ENCODE results near the gene CPE.
A peak's percentile ranks its signal among the peaks of the same experiment; 100 is the strongest.
"Not testable (repeated sequence)": the region's sequence is repeated elsewhere in the genome, so short reads cannot be mapped to it uniquely, and the experiment has no call there.

Gene CPE

DNA sequence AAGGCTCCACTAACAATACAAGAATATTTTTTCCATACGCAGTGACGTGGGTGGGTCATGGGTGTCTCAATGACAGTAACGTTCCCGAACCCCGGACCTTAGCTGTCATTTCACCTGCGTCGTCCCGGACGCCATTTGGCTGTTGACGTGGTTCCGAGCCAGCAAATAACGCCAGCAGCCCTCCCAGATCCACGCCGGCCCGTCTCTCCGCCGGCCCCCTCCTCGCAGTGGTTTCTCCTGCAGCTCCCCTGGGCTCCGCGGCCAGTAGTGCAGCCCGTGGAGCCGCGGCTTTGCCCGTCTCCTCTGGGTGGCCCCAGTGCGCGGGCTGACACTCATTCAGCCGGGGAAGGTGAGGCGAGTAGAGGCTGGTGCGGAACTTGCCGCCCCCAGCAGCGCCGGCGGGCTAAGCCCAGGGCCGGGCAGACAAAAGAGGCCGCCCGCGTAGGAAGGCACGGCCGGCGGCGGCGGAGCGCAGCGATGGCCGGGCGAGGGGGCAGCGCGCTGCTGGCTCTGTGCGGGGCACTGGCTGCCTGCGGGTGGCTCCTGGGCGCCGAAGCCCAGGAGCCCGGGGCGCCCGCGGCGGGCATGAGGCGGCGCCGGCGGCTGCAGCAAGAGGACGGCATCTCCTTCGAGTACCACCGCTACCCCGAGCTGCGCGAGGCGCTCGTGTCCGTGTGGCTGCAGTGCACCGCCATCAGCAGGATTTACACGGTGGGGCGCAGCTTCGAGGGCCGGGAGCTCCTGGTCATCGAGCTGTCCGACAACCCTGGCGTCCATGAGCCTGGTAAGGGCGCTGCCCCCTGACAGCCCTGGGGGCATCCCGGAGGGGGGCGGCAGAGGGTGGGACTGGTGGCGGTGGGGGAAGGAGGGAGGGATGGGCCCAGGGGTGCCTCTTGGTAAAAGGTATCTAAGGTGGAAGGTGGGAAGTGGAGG, at the start of gene CPE:
Gene CPE, plus strand, starts transcription at position 264 of the 933 bp plus-strand sequence. Its CDS starts 214 bp downstream, at position 478.
- peak; percentile 39 for DNase-seq

- no peak for DNase-seq
Measured at GRCh38 chr4:165330071-165330470, 48.7 kb upstream of the CPE start.

- DNase-seq: no peak
Measured at GRCh38 chr4:165330666-165331065, 48.1 kb upstream of the CPE start.

DNA sequence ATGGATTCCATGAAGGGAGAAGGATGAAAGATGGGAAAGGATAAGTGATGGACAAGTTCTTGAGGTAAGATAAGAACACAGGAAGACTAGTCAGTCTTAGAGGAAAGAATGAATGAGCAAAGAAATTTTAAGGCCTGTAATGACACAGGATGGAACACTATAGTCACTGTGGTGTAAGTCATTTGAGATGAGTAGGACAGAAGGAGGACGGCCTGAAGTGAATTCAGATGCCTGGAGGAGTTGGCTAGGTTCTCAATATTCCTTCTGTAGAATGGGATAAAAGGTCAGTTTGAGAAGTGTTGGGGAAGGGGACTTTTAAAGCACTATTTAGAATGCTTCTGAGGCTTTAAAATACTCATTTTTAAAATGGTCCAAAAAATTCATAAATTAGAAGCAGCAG, 47.4 kb upstream of the CPE start:
- DNase-seq: no peak

- no peak for DNase-seq
Measured at GRCh38 chr4:165331823-165332222, 47.0 kb upstream of the CPE start.

DNA sequence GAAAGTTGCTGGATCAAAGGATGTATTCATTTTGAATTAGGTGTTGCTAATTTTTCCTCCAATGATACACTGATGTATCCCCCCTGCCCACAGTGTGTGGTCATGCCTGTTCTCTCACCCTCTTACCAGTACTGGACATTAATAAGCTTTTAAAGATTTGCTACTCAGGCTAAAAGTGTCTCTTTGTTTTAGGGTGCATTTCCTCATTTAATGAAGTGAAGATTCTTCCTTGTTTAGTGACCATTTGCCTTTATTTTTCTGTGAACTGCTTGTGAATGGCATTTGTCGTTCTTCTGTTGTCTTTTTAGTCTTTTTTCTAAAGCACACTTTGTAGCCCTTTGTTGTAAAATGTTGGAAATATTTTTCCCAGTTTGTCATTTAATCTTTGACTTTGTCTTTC, 46.3 kb upstream of the CPE start:
- DNase-seq: no peak

DNA sequence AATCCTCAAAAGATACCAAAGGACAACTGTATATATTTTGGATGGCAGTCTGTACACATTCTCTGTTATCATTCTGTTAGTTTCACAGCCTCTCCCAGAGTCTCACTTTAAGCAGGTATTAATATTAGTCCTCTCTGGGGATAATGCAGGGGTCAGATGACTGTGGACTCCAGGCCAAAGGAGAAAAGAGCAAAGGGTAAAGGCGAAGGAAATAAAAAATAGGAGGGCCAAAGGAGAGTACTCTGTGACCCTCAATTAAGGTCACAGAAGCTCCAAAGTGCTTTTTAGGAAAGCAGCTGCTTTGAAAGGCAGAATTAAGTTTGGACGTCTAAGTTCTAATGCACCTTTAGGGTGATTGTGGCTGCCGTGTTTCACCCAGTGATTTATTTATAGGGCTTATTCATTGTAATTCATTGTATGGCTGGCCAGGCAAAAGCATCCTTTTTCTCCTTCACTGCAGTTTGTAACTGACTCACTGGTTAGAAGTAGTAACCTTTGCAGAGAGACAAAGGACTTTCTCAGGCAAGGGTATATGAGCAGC, 43.6 kb upstream of the CPE start:
- DNase-seq: no peak

DNA sequence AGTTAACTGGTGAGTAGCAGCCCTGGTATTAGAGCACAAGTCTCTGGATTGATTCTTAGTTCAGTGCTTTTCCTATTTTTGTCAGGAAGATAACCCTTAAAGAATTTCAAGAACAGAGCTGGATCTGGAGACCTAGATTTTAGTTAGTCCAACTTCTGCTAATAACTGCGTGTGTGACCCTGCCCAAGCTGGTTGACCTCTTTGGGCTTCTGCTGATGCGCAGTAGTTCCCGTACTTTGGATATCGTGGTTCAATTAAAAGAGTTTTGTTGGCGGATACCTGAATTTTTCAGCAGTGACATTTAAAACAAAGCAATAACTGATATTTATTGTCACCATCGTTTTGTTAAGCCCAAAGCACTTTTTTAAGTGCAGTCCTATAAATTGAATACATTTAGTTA, 42.1 kb upstream of the CPE start:
- DNase-seq: no peak

- DNase-seq: not testable (repeated sequence)
Measured at GRCh38 chr4:165342340-165342739, 36.5 kb upstream of the CPE start.

- DNase-seq: no peak
Measured at GRCh38 chr4:165343353-165344191, 35.2 kb upstream of the CPE start.

GRCh38 chr4:165345666-165346417, 33.0 kb upstream of the CPE start:
- no peak for DNase-seq

GRCh38 chr4:165347647-165348569, 30.9 kb upstream of the CPE start:
- no peak for DNase-seq

DNA sequence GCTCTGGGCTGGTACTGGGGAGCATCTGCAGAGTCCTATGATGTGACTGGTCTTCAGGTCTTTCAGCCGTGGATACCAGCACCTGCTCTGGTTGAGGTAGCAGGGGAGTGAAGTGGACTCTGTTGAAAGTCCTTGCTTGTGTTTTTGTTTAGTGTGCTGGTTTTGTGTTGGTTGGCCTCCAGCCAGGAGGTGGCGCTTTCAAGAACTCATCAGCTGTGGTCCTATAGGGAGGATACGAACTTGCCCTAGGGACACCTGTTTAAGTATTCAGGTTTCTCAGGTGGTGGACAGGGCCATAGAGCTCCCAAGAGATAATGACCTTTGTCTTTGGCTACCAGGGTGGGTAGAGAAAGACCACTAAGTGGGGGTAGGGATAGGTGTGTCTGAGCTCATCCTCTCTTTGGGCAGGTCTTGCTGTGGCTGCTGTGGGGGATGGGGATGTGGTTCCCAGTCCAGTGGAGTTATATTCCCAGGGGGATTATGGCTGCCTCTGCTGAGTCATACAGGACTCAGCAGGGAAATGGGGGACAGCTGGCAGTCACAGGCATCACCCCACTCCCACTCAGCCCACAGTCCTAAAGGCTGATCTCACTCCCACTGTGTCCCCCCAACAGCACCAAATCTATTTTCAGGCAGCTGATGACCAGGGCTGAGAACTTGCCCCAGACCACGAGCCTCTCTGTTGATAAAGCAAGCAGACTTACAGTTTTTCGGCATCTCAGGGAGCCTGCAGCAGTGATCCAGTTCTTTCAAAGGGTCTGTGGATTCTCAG, 27.3 kb upstream of the CPE start:
- no peak for DNase-seq

DNA sequence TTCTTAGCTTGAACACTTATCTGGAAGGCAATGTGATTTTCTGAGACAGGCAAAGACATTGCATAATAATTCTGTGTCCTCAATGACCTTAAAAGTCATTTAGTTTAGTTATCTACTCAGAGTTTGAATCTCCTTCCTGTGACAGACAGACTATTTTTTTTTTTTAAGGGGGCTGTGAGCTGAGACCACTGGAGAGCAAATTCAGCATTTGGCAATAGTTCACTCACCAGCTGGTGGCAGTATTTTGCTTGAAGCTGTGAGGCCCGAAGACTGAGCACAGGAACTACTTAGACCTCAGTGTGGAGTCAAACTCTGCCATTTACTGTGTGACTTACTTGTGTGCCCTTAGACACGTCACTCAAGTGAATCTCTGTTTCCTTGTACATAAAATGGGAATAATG, 22.9 kb upstream of the CPE start:
- no peak for DNase-seq

- DNase-seq: no peak
Measured at GRCh38 chr4:165359506-165359905, 19.3 kb upstream of the CPE start.

GRCh38 chr4:165360041-165360695, 18.6 kb upstream of the CPE start:
- no peak for DNase-seq

DNA sequence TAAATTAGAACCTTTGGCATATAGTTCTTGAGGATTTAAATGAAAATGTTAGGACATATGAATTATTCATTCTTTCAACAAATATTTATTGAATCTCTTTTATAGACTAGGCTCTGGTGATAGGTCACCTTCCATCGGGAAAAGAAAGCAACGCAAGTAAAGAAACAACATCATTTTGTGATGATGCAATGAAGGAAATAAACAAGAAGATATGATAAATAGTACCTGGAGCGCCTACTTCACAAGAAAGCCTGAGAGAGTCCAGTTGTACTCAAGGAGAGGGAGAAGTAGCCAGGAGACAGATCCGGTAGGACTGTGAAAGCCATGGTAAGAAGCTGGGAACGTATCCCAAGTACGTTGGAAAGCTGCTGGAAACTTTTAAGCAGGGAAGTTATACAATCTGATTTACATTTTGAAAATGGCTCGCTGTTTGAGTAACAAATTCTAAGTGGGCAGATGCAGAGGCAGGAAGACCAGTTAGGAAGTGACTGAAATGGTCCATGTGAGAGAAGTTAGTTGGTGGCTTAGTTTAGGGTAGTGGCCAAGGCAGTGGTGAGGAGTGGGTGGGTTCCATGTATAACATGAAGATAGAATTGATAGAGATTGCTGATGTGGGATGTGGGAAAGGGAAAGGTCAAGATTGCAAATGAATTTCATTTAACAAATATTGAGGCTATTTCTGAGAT, 17.7 kb upstream of the CPE start:
- DNase-seq: no peak

GRCh38 chr4:165361810-165362209, 17.0 kb upstream of the CPE start:
- DNase-seq: no peak

GRCh38 chr4:165364452-165365080, 14.2 kb upstream of the CPE start:
- DNase-seq: no peak
